ENCODE results near the gene REEP1. TPM values are rescaled to one million over a fixed set of nuclear protein-coding genes. Genes with fewer than 3 reads are reported as not detected.
A peak's percentile ranks its signal among the peaks of the same experiment; 100 is the strongest.

Gene REEP1
- total and polyA plus RNA-seq, 2 donors (not counting 1 experiment from before 2014, with no cell fraction given), result not detected

DNA sequence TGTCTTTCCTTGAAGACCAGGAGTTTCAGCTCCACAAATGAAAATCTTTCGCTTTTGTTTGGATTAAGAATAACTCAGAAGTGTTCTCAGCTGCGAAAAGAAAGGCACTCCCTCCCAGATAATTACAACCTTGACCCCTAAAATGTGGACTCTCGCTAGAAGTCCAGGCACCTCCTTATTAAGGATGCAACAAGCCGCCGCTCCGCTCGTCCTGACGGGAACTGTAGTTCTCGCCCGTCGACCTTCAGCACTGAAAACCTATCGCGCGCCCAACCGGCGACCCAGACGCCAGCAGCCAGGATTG, 142.7 kb downstream of the REEP1 start:
- intact Hi-C loops (cut with micrococcal nuclease), result loop anchor here (1.0 to 5.0 kb wide), 6 partner anchors 44 to 655 kb away; partner anchors contain the start of genes CHMP3, KDM3A, MAT2A and PTCD3
- H3K4me2 ChIP-seq (replicated peaks; ENCODE audit: low read depth, low read length, poor library complexity, severe bottlenecking), result peak overlapping the region; percentile 79
- H2AFZ ChIP-seq (ENCODE audit: insufficient read depth, low read depth, low read length, poor library complexity, severe bottlenecking), result peak overlapping the region; percentile 83
- ATAC-seq (ENCODE audit: low read depth) (no peak), DNase-seq (no peak)
- H3K9me3 ChIP-seq (ENCODE audit: control extremely low read depth in 1 of 3, control insufficient read depth in 2 of 3, insufficient read depth in 1 of 3, low read length in 2 of 3), result no peaks in the 10 kb centered on the region
- H3K4me3 Mint-ChIP-seq, result peak overlapping the region; percentile 94
- ChIA-PET CTCF (interaction anchor here (1.0 to 1.7 kb wide), 2 partner anchors 9 to 26 kb away, joined by 3 to 4 read pairs; no protein-coding TSS in a partner anchor), POLR2A (interaction anchor here (0.6 to 1.5 kb wide), 6 partner anchors 9 to 868 kb away, joined by 3 to 4 read pairs (median 4); partner anchors contain the start of genes KDM3A, MAT2A, POLR1A and PTCD3)
- peaks cover 23 to 25% of the 10 kb centered on the region in 2 donors for H3K4me1 ChIP-seq (ENCODE audit: control insufficient read depth in 2 of 2, insufficient read depth in 2 of 2, low read length in 2 of 2)
- peak overlapping the region; percentile 89 for H3K27ac Mint-ChIP-seq
- TF ChIP-seq EZH2 (IDR thresholded peaks at IDR 0.05; ENCODE audit: borderline replicate concordance, insufficient read depth, low read depth, low read length, poor library complexity, severe bottlenecking), result no peak
- TF ChIP-seq, protein P1, sequence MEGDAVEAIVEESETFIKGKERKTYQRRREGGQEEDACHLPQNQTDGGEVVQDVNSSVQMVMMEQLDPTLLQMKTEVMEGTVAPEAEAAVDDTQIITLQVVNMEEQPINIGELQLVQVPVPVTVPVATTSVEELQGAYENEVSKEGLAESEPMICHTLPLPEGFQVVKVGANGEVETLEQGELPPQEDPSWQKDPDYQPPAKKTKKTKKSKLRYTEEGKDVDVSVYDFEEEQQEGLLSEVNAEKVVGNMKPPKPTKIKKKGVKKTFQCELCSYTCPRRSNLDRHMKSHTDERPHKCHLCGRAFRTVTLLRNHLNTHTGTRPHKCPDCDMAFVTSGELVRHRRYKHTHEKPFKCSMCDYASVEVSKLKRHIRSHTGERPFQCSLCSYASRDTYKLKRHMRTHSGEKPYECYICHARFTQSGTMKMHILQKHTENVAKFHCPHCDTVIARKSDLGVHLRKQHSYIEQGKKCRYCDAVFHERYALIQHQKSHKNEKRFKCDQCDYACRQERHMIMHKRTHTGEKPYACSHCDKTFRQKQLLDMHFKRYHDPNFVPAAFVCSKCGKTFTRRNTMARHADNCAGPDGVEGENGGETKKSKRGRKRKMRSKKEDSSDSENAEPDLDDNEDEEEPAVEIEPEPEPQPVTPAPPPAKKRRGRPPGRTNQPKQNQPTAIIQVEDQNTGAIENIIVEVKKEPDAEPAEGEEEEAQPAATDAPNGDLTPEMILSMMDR (IDR thresholded peaks at IDR 0.05), result no peak
- peaks cover 52% of the 10 kb centered on the region for H3K4me1 Mint-ChIP-seq
- peaks cover 70% of the 10 kb centered on the region for H3K79me2 ChIP-seq (ENCODE audit: control insufficient read depth, insufficient read depth, low read length)
- no peaks in the 10 kb centered on the region for H3K9me3 Mint-ChIP-seq (ENCODE audit: insufficient read depth)
- H3K27ac ChIP-seq (ENCODE audit: low read length in 2 of 2), result peak overlapping the region; percentile 90 to 94
- peak overlapping the region; percentile 82 for H3K9ac ChIP-seq (ENCODE audit: low read length)
- H3K27me3 Mint-ChIP-seq, result no peaks in the 10 kb centered on the region
- peak overlapping the region; percentile 76 to 99 (median 91) for H3K4me3 ChIP-seq (ENCODE audit: control extremely low read depth in 1 of 5, extremely low read depth in 1 of 5, insufficient read depth in 1 of 5, low read depth in 2 of 5, low read length in 4 of 5)
- no peaks in the 10 kb centered on the region for H3K27me3 ChIP-seq (replicated peaks in 1 of 4; ENCODE audit: control extremely low read depth in 1 of 4, control insufficient read depth in 3 of 4, insufficient read depth in 4 of 4, low read length in 3 of 4)
- peaks cover 0 to 7% of the 10 kb centered on the region in 2 experiments for H3K36me3 ChIP-seq (replicated peaks in 1 of 2; ENCODE audit: control extremely low read depth in 1 of 2, control insufficient read depth in 1 of 2, extremely low read depth in 1 of 2, insufficient read depth in 2 of 2, low read length in 1 of 2)
- under 1% methylated on average over 16 of the region's 17 CpGs for WGBS (ENCODE audit: insufficient coverage)
- H4K20me1 ChIP-seq (ENCODE audit: control insufficient read depth, insufficient read depth, low read length, poor library complexity, severe bottlenecking), result peaks cover 17% of the 10 kb centered on the region

DNA sequence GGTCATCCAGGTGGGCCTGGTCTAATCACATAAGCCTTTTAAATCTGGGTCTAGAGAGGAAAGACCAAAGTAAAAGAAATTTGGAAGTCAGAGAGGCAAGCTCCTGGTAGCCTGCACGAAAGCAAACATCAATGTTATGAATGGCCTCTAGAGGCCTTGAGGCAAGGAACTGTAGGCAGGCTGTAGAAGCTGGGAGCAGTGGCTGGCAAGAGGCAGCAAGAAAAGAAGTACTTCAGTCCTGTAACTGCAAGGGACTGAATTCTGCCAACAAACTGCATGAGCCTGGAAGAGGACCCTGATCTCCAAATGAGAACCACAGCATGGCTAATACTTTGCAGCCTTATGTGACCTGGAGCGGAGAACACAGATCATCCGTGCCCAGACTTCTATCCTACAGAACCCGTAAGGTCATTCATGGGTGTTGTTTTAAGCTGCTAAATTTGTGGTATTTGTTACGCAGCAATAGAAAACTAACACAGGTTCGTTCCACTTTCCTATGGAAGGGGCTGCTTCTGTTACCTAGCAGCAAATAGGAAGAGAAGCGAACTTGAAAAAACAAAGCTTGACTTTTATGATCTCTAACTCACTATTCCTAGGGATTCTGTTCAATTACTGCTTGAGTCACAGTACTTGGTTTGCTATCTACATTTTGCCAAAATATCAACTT, 143.4 kb downstream of the REEP1 start:
- Histone ChIP-seq H3K27me3 (replicated peaks in 1 of 4; ENCODE audit: control extremely low read depth in 1 of 4, control insufficient read depth in 3 of 4, insufficient read depth in 4 of 4, low read length in 3 of 4) (no peaks in the 10 kb centered on the region), H3K36me3 (replicated peaks in 1 of 2; ENCODE audit: control extremely low read depth in 1 of 2, control insufficient read depth in 1 of 2, extremely low read depth in 1 of 2, insufficient read depth in 2 of 2, low read length in 1 of 2) (peaks cover 0 to 7% of the 10 kb centered on the region in 2 experiments), H3K9me3 (ENCODE audit: control extremely low read depth in 1 of 3, control insufficient read depth in 2 of 3, insufficient read depth in 1 of 3, low read length in 2 of 3) (no peaks in the 10 kb centered on the region), H3K79me2 (ENCODE audit: control insufficient read depth, insufficient read depth, low read length) (peaks cover 70% of the 10 kb centered on the region), H4K20me1 (ENCODE audit: control insufficient read depth, insufficient read depth, low read length, poor library complexity, severe bottlenecking) (peaks cover 17% of the 10 kb centered on the region), H3K27ac (ENCODE audit: low read length in 2 of 2) (peak overlapping the region; percentile 90 to 94), H2AFZ (ENCODE audit: insufficient read depth, low read depth, low read length, poor library complexity, severe bottlenecking) (peak overlapping the region; percentile 83), H3K4me2 (replicated peaks; ENCODE audit: low read depth, low read length, poor library complexity, severe bottlenecking) (peak overlapping the region; percentile 79), H3K4me3 (ENCODE audit: control extremely low read depth in 1 of 5, extremely low read depth in 1 of 5, insufficient read depth in 1 of 5, low read depth in 2 of 5, low read length in 4 of 5) (peak overlapping the region; percentile 76 to 99 (median 91)), H3K9ac (ENCODE audit: low read length) (peak overlapping the region; percentile 82), H3K4me1 (ENCODE audit: control insufficient read depth in 2 of 2, insufficient read depth in 2 of 2, low read length in 2 of 2) (peaks cover 23 to 26% of the 10 kb centered on the region in 2 donors)
- Mint-ChIP-seq H3K4me3 (peak overlapping the region; percentile 94), H3K4me1 (peaks cover 51% of the 10 kb centered on the region), H3K27me3 (no peaks in the 10 kb centered on the region), H3K27ac (peak overlapping the region; percentile 89), H3K9me3 (ENCODE audit: insufficient read depth) (no peaks in the 10 kb centered on the region)
- ChIA-PET CTCF (no interaction called here), POLR2A (no interaction called here)
- intact Hi-C loops (cut with micrococcal nuclease), result loop anchor here (2.0 kb wide), 2 partner anchors 247 to 429 kb away; partner anchors contain the start of genes KDM3A and RNF103
- ATAC-seq (ENCODE audit: low read depth) (no peak), DNase-seq (no peak)
- TF ChIP-seq, protein P1 (IDR thresholded peaks at IDR 0.05), result no peak
- no peak for TF ChIP-seq EZH2 (IDR thresholded peaks at IDR 0.05; ENCODE audit: borderline replicate concordance, insufficient read depth, low read depth, low read length, poor library complexity, severe bottlenecking)
- 82% methylated on average over 6 of the region's 7 CpGs for WGBS (ENCODE audit: insufficient coverage)

Measured in B cell (primary cell).